ENCODE results near the gene MCC. TPM values are rescaled to one million over a fixed set of nuclear protein-coding genes. Genes with fewer than 3 reads are reported as not detected.

Gene MCC
- total and polyA plus RNA-seq, 12 donors, result 4.2 to 34.1 (median 25.2) TPM

DNA sequence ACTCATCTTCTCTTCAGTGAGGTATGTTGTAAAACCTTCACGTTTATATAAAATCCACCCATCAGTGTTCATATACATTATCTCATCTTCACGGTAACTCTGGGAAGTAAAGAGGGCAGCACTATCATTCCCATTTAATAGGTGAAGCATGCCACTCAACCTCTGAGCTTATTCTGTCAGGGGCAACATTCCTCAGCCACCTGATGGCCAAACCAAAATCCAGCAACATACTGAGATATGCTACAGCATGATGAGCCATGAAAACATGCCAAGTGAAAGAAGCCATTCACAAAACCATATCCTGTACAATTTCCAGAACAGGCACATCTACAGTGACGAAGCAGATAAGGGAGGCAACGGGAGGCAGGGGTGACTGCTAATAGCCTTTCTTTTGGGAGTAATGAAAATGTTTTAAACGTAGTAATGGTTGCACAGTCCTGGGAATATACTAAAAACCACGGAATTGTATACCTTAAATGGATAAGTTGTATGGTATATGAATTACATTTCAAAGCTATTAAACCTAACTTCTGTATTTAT, 220.8 kb downstream of the MCC start:
- peaks cover 7 to 81% (median 39%) of the 10 kb centered on the region in 9 donors for H3K4me1 ChIP-seq
- ATAC-seq, result peak in 1 of 8 donors; percentile 29

DNA sequence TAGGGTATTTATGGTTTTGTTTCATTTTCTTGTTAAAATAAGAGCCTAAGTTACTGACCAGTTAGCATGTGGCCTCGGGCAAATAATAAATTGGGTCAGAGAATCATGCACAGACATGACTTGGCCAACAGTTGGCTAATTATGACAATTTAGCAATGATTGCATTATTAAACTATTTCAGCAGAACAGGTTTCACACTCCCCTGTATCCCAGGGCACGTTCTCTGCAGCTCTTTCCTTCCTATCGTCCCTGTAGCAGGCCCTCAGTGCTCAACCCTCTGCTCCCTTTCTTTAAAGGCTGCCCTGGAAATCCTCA, 221.4 kb downstream of the MCC start:
- Histone ChIP-seq H3K36me3 (no peaks in the 10 kb centered on the region), H3K9me3 (no peaks in the 10 kb centered on the region), H3K27me3 (no peaks in the 10 kb centered on the region), H3K4me3 (no peak overlapping the region), H3K4me1 (peaks cover 7 to 75% (median 35%) of the 10 kb centered on the region in 9 donors), H3K27ac (peak overlapping the region in 1 of 10 donors; percentile 11)
- intact Hi-C loops (cut with DNase I), result no loop called here
- DNase-seq (no peak), ATAC-seq (peak in 3 of 8 donors; percentile 16 to 51 (median 40))
- TF ChIP-seq, protein P1, sequence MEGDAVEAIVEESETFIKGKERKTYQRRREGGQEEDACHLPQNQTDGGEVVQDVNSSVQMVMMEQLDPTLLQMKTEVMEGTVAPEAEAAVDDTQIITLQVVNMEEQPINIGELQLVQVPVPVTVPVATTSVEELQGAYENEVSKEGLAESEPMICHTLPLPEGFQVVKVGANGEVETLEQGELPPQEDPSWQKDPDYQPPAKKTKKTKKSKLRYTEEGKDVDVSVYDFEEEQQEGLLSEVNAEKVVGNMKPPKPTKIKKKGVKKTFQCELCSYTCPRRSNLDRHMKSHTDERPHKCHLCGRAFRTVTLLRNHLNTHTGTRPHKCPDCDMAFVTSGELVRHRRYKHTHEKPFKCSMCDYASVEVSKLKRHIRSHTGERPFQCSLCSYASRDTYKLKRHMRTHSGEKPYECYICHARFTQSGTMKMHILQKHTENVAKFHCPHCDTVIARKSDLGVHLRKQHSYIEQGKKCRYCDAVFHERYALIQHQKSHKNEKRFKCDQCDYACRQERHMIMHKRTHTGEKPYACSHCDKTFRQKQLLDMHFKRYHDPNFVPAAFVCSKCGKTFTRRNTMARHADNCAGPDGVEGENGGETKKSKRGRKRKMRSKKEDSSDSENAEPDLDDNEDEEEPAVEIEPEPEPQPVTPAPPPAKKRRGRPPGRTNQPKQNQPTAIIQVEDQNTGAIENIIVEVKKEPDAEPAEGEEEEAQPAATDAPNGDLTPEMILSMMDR (IDR thresholded peaks at IDR 0.05), result no peak
- 40 to 46% methylated on average over 3 of the region's 3 CpGs for WGBS, 2 donors

More for the DNA sequence above, 220.8 kb downstream of the MCC start:
- peak overlapping the region in 1 of 10 donors; percentile 11 for H3K27ac ChIP-seq
- DNase-seq, result no peak
- no peaks in the 10 kb centered on the region for H3K9me3 ChIP-seq
- no peaks in the 10 kb centered on the region for H3K36me3 ChIP-seq
- intact Hi-C loops (cut with DNase I), result no loop called here
- TF ChIP-seq, protein P1 (IDR thresholded peaks at IDR 0.05), result no peak
- no peak overlapping the region for H3K4me3 ChIP-seq
- 52 to 63% methylated on average over 6 of the region's 6 CpGs for WGBS, 2 donors
- H3K27me3 ChIP-seq, result no peaks in the 10 kb centered on the region

DNA sequence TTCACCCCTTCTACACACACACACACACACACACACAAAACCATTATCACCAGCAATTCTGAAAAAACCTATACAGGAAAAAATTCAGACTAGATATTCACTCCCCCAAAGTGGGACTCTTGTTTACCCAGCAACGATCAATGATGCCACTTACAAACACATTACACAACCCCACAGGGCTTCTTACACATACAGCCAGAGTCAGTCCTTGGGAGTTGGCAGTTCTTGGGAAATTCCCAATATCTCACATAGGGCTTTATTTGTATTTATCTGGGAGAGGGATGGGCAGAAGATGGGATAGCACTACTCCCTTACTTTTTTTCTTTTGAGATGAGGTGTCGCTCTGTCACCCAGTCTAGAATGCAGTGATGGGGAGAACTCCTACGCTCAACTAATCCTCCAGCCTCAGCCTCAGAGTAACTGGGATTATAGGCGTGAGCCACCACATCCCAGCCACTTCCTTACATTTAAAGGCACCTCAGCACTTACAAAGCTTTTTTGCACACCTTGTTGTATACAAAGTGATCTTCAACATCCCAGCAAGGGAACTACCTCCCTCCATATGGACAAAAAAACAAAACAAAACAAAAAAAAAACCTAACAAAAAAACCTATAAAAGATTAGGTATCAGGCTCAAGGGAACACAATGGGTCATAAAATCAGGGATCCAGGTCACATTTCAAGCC, 221.9 kb downstream of the MCC start:
- H3K4me1 ChIP-seq, result peaks cover 7 to 70% (median 30%) of the 10 kb centered on the region in 9 donors
- intact Hi-C loops (cut with DNase I), result no loop called here
- H3K27ac ChIP-seq, result no peak overlapping the region
- no peak overlapping the region for H3K4me3 ChIP-seq
- peak in 1 of 8 donors; percentile 16 for ATAC-seq
- WGBS, 2 donors, result 88 to 90% methylated on average over 4 of the region's 4 CpGs
- H3K27me3 ChIP-seq, result no peaks in the 10 kb centered on the region
- TF ChIP-seq, protein P1 (IDR thresholded peaks at IDR 0.05), result no peak
- no peaks in the 10 kb centered on the region for H3K9me3 ChIP-seq
- H3K36me3 ChIP-seq, result no peaks in the 10 kb centered on the region
- no peak for DNase-seq

DNA sequence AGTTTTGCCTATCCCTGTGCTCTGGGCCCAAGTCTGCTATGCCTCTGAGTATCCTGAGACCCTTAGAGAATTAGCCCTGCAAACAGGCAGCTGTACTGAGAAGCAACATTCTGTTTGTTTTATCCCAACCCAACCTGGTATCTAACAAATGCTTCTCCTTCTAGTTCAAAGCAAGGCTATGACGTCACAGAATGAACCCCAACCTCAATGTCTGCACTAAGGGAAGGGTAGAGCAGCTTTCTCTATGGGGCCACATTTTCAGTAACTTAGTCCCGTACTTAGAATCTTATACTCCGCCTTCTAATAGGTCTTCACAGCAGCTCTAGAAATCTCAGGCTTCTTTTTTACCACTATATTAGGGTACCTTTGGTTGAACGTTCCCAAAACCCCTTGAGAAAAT, 223.1 kb downstream of the MCC start:
- no peak overlapping the region for H3K4me3 ChIP-seq
- no peaks in the 10 kb centered on the region for H3K27me3 ChIP-seq
- H3K36me3 ChIP-seq, result no peaks in the 10 kb centered on the region
- H3K9me3 ChIP-seq, result no peaks in the 10 kb centered on the region
- WGBS, 2 donors, result 88 to 92% methylated on average over 4 of the region's 4 CpGs
- ATAC-seq (peak in 1 of 8 donors; percentile 13), DNase-seq (no peak)
- peaks cover 7 to 63% (median 22%) of the 10 kb centered on the region in 9 donors for H3K4me1 ChIP-seq
- intact Hi-C loops (cut with DNase I), result no loop called here
- TF ChIP-seq, protein P1 (IDR thresholded peaks at IDR 0.05), result no peak
- no peak overlapping the region for H3K27ac ChIP-seq

All from heart right ventricle (tissue), 16 donors.